HuH-7 (cell line): ENCODE data around the gene ACTA2.
A peak's percentile ranks its signal among the peaks of the same experiment; 100 is the strongest.

ENCODE experiments used
- DNase-seq: peaks from one replicate; pipeline ENCODE4 v3.0.0; 2011; ENCODE audit warnings: low spot score

The ACTA2 gene

DNA sequence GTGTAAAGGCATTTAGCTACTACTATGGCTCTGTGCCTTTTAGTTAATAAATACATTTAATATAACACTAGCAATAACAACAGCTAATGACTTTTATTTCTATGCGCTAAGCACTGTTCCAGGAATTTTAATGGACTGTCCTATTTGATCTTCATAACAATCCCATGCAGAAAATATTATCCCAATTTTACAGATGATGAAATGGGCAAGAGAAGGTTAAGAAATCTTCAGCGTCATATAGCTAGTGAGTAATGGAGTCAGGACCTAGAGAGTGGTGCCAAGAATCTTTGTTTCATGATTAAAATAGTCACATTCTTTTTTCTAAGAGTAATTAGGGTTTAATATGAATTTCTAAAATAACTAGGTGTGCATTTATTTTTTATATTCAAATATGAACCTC is 32.4 kb downstream of the ACTA2 start:
- no peak for DNase-seq

DNA sequence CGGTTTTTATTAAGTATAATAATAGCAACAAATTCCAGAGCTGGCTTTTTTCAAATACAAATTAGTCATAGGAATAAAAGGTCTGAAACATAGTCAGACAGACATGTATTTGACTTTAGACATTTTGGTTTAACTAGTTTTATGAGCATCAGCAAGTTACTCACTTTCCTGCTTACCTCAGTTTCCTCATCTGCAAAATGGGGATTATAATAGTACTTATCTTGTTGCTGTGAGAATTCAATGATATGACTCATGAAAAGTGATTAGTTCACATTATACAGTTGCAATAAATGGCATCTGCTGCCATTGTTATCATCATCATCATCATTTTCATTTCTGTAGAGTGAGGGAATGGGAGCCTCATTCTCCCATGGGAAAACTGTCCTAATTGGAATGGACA is 33.5 kb downstream of the ACTA2 start:
- DNase-seq, result no peak

DNA sequence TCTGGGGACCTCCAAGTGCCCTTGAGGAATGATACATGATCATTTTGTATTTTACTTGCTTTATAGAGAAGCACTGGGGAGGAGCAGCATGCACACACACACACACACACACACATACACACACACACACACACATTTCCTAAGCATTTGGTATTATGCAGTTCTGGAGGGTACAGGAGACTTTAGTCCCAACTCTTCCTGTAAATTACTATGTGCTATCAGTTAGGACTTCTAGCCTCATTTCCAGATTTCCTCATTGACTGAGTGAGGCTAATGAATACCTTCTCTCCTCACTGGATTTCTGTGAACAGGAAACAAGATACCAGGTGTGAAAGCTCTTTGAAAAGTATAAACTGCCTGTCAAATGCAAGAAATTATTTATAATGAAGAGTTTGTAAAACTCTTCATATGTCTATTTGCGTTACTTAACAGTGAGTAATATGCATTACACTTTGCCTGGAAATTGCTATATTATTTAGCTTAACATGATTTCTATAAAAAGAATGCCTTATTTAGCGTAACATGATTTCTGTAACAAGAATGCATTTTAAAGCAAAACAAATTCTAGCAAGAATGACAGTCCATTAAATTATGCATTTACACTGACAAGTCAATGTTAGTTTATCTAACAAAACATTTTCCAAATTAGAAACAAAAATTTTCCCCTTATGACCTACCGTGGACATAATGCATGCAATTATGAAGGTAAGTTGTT is 34.2 kb downstream of the ACTA2 start:
- no peak for DNase-seq

DNA sequence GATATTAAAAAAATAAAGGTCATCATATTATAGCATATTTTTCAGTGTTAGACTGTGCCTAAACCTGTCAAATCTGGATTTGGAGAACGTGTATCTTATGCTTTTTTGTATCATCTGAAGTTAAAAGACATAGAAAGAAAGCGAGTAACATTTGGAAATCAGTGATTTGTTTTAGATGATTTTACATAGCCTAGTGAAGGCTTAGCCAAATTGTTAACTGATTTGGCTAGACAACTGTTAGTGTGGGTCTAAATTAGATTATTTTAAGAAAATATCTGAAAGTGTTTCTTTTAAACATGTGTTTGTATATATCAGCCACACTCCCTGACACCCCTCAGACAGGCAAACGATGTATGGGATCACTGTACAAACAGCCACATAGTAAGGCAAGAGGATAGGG is 35.6 kb downstream of the ACTA2 start:
- DNase-seq, result no peak

DNA sequence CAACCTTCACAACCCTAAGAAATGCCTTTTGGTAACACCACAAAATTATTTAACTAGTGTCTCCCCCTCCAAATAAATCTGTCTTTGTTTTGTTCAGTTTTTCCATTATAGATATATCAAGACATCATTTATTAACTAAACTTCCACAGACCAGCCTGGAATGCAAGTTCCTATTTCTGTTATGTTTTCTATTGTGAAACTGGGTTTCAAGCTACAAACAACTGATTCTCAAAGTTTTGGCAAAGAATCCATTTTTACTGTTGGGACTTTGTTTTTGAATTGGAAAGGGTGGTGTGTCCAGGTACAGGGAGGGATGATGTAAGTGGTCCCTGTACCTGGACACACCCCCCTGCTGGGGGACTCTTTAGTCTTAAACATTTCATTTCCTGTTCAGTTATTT is 36.3 kb downstream of the ACTA2 start:
- DNase-seq, result no peak

DNA sequence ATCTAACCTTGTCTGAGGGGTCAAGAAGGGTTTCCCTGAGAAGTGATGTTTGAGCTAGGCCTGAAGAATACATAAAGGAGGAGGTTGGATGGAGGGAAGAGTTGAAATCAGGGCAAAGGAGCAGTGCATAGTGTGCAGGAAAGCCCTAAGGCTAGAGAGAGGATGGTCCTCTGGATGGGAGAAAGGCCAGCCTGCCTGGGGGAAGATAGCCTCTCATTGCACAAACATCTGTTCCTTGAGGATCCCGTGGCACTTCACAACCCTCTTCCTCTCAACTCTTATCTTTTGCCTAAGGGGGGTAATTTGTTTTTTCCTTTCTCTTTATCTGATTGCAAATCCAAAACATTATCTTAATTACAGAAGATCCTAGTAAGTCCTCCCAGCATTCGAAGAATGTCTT is 36.8 kb downstream of the ACTA2 start:
- no peak for DNase-seq

DNA sequence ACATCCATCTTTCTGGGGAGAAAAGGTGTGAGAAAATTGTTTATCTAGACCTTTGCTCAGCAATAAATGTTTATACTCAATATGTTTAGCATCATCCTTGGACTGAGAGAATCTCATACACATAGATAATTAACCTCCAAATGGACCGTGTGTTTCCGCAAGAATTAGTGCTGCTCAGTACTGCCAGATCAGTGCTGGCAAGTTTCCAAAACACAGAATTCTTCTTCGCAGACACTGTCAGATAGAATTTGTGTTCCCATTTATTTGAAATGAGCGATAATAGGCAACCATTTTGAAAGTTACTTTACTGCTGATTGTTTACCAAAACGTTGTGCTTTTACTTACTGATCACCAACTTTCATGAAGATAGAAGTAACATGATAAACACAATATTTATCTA is 38.8 kb downstream of the ACTA2 start:
- no peak for DNase-seq

DNA sequence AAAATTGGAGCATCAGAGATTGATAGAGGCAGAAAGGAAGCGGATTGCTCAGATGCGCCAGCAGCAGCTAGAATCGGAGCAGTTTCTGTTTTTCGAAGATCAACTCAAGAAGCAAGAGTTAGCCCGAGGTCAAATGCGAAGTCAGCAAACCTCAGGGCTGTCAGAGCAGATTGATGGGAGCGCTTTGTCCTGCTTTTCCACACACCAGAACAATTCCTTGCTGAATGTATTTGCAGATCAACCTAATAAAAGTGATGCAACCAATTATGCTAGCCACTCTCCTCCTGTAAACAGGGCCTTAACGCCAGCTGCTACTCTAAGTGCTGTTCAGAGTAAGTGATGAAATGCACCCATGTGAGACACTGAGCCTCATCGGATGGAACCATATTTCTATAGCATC is 39.4 kb downstream of the ACTA2 start:
- DNase-seq, result peak; percentile 12

DNA sequence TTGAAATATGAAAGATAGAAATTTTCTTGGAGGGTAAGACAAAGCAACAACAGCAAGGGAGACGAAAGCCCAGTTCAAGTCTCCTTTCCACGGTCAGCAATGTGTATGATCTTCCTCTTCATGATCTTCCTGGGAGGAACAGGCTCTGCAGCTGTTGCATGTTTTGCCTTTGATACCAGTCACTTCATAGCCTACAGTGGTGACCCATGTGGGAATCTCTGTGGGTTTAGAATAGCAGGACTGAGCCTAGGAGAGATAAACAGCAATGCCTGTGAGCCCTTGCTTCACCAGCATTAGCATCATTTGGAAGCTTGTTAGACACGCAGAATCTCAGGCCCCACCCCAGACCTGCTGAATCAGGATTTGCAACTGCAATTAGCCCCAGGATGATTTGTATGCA is 40.7 kb downstream of the ACTA2 start:
- DNase-seq, result no peak

DNA sequence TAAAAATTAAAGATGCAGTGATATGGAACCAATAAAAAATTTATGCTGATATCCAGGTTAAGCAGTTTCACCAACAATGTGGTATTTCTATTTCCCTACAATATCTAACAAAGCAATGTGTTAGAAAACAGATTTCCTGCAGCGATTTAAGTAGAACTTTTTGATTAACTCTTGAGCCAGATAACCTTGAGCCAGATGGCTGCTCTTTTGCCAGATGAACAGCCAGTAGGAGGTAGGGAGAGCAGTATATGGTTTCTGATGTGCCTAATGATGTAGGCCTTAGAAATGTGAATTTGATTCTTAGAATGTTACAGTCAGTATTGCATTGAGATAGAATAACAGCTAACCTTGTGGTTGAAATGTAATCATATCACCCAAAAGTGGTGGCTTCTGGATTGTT is 41.5 kb downstream of the ACTA2 start:
- DNase-seq, result no peak

DNA sequence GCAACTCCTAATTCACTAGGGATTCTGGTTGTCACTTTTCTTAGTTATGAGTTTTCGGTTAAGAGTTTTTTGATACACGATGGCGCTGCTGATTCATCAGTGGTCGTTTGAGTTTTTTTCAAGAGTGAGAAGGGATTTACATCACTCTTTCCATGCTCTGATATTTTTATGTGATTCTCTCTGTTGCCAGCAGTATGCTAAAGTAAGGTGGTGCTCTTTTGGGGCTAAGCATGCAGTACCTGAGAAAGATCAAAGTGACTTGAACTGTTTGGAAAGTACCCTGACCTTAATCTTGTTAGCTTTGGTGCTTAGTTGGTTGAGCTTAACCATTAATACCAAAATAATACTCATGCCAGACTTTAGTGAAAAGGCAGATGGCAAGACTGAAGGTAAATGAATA is 44.4 kb downstream of the ACTA2 start:
- no peak for DNase-seq

DNA sequence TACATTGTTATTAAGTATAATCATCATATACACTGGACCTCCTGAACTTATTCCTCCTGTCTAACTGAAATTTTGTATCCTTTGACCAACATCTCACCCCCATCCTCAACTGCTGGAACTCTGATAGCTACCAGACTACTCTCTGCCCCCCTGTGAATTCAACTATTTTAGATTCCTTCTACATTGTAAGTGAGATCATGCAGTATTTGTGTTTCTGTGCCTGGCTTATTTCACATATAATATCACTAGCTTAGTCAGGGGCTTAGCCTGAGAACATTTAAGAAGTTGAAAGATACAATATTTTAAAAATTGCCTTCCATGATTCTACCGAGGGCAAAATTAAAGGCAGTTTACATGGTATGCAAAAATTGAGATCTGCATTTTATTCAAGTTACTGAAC is 45.7 kb downstream of the ACTA2 start:
- DNase-seq, result no peak

DNA sequence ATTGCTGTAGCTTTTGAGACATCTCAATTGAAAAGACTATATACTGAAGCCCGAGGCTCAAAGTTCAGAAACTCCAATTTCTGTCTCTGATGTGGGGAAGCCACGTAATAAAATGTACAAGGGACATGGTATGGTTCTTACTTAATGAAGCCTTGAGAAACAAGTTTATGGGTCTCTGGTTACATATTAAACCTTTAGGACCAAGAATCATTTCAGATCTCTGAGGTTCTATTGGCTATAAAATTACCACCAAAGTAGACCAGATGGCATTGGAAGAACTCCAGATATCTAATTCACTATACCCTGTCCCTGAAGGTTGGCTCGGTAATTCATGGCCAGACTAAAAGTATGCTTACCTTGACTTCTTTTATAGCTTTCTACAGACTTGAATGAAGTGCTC is 48.9 kb downstream of the ACTA2 start:
- no peak for DNase-seq

DNA sequence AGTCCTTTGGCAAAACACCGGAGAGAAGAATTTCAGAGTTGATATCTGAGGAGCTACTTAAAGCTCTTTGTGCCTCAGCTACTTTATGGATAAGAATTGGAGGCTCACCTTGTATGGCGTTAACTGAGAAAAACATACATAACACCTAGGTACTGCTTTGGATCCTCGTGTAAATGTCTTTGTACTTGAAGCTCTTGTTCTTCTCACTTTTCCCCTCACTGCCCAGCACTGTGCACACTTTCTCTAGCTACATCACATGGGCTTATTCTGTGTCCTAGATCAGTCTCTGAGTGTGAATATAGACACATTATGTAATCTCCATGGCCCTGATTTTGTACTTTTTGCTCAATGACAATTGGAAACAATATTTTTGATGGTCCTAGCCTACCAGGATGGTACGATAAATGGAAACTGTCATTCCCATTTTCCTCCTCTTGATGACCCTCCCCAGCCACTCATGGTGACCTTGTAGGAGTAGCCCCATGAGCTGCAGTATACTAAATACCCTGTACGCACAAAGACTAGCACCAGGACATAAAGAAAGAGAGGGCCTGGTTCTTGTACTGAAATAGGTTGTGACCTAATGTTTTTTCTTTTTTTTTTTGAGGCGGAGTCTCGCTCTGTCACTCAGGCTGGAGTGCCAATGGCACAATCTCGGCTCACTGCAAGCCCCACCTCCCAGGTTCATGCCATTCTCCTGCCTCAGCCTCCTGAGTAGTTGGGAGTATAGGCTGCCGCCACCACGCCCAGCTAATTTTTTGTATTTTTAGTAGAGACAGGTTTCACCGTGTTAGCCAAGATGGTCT is 50.4 kb downstream of the ACTA2 start:
- no peak for DNase-seq

DNA sequence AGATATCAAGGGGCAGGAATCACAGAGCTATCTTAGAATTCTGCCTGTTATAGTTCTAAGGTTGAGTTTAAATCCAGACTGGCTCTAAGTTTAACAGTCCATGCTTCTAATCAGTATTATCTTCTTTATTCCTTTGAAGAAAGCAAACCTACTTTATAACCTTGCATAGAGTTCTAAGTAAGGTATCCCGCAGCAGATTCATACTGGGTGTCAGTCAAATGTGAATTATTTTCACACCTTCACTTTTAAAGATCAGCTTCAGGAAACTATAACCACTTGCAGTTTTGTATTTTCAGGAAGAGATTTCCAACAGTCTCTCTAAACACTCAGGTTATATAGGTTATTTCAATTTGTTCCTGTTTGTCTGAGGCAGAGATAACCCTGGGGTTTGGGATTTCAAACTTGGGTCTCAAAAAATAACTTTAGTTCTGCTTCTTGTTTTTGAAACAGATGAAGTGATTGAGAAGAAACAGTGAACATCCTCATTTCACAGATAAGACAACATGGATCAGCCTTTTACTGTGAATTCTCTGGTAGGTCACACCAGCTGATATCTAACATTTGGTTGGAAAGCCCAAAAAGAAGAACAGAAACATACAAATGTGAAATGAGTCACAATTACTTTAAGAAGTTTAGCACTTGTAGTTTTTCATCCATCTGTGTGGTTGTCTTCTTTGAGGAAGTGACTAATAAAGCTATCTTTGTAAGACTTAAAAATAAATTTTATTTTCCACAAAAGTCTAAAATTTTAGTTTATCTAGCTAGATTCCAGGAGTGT is 51.2 kb downstream of the ACTA2 start:
- no peak for DNase-seq

DNA sequence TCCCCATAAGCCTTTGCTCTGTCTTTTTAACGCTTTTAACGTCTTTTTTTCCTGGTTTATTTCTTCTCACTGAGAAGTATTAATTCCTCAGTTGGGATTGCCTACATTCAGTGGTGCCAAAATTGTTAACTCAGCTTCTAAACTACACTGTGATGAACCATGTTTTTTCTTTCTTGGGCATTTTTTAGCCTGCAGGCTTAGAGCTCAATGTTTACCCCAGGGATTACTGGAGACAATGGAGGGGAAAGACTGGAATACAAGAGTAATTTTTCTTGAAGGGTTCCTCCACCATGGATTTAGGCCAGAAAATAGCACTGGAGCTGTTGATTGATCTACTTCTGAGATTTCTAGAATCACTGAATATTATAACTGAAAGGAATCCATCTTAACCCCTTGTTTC is 52.7 kb downstream of the ACTA2 start:
- DNase-seq, result no peak

DNA sequence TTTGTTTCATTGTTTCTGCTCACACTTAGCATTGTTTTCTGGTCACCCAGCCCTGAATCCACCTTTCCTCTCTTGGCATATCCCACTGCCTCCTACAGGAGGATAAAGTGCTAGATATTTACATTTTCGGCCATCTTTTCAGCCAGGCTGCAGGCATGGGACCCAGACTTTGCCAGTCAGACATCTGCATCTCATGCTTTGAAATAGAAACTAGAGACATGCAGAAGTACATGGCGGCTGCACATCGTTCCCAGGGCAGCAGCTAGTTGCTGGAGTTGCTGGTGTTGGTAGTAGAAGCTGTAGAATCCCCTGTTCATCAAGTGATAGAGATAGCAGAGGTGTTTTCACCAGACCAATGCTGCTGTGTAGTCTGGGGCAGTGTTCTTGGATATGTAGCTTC is 53.8 kb downstream of the ACTA2 start:
- no peak for DNase-seq

DNA sequence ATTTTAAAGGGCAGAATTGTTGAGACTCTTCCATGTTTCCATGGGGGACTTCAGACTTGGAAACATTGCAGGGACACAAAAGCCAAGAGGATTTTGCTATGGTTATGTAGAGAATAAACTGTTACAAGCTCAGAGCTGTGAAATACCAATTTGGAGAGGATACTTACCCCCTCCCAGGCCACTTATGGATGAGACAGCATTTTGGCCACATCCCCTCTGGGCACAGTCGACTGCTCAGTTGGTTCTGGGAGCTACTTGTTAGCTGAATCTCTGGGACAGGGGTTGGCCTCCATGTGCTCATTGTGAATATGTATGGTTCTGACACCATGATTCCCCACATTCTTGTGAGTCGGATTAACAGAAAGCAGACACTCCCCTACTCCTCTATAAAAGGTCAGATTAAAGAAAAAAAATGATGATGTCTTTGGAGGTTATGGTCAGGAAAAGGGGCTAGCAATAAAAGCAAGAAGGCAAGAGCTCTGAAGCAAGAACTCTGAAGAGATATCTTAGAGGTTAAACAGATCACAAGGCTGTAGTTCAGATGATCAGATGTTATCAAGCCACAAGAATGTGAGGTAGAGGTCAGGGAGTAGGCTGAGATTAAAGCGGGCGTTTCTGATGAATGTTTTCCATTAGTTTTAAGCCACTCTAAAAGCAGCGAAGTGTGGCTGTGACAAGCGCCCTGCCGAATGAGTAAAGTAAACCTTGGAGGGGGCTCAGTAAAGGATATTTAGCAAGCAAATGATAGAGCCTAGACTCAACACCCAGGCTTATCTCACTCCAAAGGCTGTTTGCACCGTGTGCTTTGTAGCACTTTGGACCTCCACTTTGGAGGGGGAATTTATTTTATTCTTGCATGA is 55.3 kb downstream of the ACTA2 start:
- DNase-seq, result peak; percentile 9

DNA sequence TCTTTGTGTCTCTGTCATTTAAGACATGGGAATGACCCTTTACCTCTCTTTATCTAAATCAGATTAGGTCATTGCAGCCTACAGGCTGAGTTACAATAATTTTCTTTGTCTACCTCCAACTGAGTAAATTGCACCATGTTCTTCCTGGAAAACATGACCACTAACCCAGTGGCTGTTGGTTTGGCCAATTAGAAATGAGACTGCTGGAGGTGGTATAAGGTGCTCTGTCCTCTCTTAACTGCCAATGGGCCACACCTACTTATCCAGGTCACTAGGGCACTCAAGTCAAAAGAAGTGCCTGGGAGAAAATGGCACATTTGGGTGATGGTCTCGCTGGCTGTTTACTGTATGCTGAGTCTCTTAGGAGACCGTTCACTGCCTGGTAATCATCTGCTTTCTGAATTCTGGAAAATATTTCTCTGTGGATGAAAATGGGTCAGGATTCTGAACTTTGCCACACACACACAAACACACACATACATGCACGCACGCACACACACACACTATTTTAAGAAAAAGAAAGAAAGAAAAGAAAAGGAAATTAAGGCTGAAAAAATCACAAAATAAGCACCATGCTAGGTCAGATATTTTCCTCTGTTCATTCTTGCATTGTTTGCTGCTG is 56.1 kb downstream of the ACTA2 start:
- DNase-seq, result peak; percentile 39

DNA sequence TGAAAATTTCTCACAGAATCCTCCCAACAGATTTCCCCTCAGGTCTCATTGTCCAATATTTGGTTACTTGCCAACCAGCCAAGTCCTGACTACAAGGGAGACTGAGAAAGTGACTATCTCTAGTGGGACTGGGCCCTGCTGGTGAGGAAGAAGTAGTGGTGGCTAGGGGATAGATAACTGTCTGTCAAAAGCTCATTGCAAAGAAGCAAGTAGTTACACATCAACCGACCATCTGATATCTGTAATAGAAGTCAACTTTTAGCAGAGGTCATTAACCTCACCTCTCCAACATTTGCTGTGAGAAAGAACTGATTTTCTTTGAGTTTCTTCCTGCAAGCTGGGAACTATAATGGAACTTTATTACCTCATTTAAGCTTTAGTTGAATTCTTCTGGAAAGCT is 57.3 kb downstream of the ACTA2 start:
- DNase-seq, result peak; percentile 11

DNA sequence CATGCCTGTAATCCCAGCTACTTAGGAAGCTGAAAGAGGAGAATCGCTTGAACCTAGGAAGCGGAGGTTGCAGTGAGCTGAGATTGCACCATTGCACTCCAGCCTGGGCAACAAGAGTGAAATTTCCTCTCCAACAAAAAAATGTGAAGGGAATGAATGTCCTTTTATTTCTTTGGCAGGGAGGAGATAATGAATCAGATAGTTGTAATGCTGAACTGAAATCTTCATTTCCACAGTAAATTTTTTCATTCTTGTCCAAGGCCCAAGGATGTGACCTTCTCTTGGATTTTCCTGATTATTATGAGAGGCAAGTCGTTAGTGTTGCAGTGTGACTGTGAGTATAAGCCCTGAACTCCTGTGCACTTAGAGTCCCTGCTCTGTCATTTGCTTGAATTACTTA is 59.0 kb downstream of the ACTA2 start:
- no peak for DNase-seq
